Lung (tissue), 12 donors: ENCODE data around the gene ISCA1. TPM values are rescaled to one million over a fixed set of nuclear protein-coding genes. Genes with fewer than 3 reads are reported as not detected.

Source experiments
- ATAC-seq: fragments of 200-7000 bp; cut with Tn5 transposase; one replicate; pipeline ENCODE4 v1.9.1; 2020; ENCODE audit warnings: moderate number of reproducible peaks; ENCODE audit not compliant: insufficient read depth, low FRiP score
- DNase-seq, 3 donors: peaks; one replicate each; pipeline ENCODE4 v3.0.0-alpha.2; 2013 to 2017
- H3K27ac ChIP-seq, 2 donors: one replicate each; pipeline ENCODE4 v1.5.1; 2013; ENCODE audit warnings: mild to moderate bottlenecking in 2 of 2, moderate library complexity in 2 of 2, control low read depth in 1 of 2, inconsistent platforms in 1 of 2, low read depth in 1 of 2, low read length in 1 of 2
- H3K27me3 ChIP-seq, 3 donors: one replicate each; pipeline ENCODE4 v1.5.1; 2013; ENCODE audit warnings: low read length in 2 of 3; ENCODE audit not compliant: control insufficient read depth in 3 of 3, insufficient read depth in 3 of 3
- H3K36me3 ChIP-seq, 4 donors: one replicate each; pipeline ENCODE4 v1.5.1; 2013; ENCODE audit warnings: low read length in 4 of 4, mild to moderate bottlenecking in 1 of 4, moderate library complexity in 1 of 4; ENCODE audit not compliant: control insufficient read depth in 4 of 4, insufficient read depth in 4 of 4
- H3K4me1 ChIP-seq, 5 donors: one replicate each; pipeline ENCODE4 v1.5.1; 2013; ENCODE audit warnings: low read length in 5 of 5, mild to moderate bottlenecking in 2 of 5, moderate library complexity in 1 of 5; ENCODE audit not compliant: control insufficient read depth in 5 of 5, insufficient read depth in 5 of 5
- H3K4me3 ChIP-seq: one replicate; pipeline ENCODE4 v1.5.1; 2013; ENCODE audit warnings: mild to moderate bottlenecking, control low read depth, moderate library complexity
- H3K9ac ChIP-seq, 2 donors: one replicate each; pipeline ENCODE4 v1.5.1; 2013; ENCODE audit warnings: low read length in 2 of 2, control low read depth in 1 of 2; ENCODE audit not compliant: insufficient read depth in 1 of 2
- H3K9me3 ChIP-seq, 4 donors: one replicate each; pipeline ENCODE4 v1.5.1; 2013; ENCODE audit warnings: low read length in 3 of 4, mild to moderate bottlenecking in 1 of 4, moderate library complexity in 1 of 4; ENCODE audit not compliant: control insufficient read depth in 4 of 4, insufficient read depth in 3 of 4
- CTCF ChIP-seq: IDR thresholded peaks from 2 replicates; pipeline ENCODE4 v1.5.1; 2012; ENCODE audit warnings: mild to moderate bottlenecking; ENCODE audit errors: control extremely low read depth, extremely low read depth
- WGBS, 2 donors: extraction: QIAGEN DNeasy Blood & Tissue Kit; methylation state at CpG; one replicate each; pipeline ENCODE4 v1.1.7; 2013; 5-methylcytosine and 5-hydroxymethylcytosine counted together
- polyA plus RNA-seq, 2 donors: library from polyadenylated mRNA; stranded (reverse); fragments of 200-250 nt; gene quantifications; one replicate each; pipeline ENCODE4 v1.2.1, GENCODE V29; 2013
- total RNA-seq, 2 donors: library from RNA; depleted of rRNA in 1 of 2; stranded (reverse); fragments of >200 nt in 1 of 2; gene quantifications; one replicate each; pipeline ENCODE4 v1.2.1, GENCODE V29; 2014 to 2021
- donor health status: control.
- donor health status: control.
- donor health status: Bipolar disorder and iron deficiency.
- donor health status: healthy.
- donor health status: DM: yes; HTN: yes; CAD: no.

Gene ISCA1
- total and polyA plus RNA-seq, 4 donors, result 18.5 to 45.5 (median 20.7) TPM

GRCh38 chr9:86308687-86309086 is 26.3 kb upstream of the ISCA1 start:
- DNase-seq, result no peak
- no peak overlapping the region for H3K9ac ChIP-seq
- no peak for TF ChIP-seq CTCF
- no peak overlapping the region for H3K27ac ChIP-seq
- peaks cover 11 to 42% (median 30%) of the 10 kb centered on the region in 4 donors for H3K36me3 ChIP-seq
- H3K4me1 ChIP-seq, result no peaks in the 10 kb centered on the region
- H3K27me3 ChIP-seq, result no peaks in the 10 kb centered on the region
- H3K9me3 ChIP-seq, result no peaks in the 10 kb centered on the region
- H3K4me3 ChIP-seq, result no peak overlapping the region
- WGBS, 2 donors, result 76 to 98% methylated on average over 1 of the region's 1 CpG
- no peak for ATAC-seq

- no peak overlapping the region for H3K9ac ChIP-seq
- DNase-seq, result peak in 2 of 3 donors; percentile 8 to 34
- WGBS, 2 donors, result 62 to 65% methylated on average over 3 of the region's 3 CpGs
These were observed 21.9 kb upstream of the ISCA1 start for GRCh38 chr9:86304236-86304730.

GRCh38 chr9:86303316-86303975 is 21.1 kb upstream of the ISCA1 start:
- H3K36me3 ChIP-seq, result peaks cover 22 to 53% (median 32%) of the 10 kb centered on the region in 4 donors
- ATAC-seq (no peak), DNase-seq (no peak)
- no peak for TF ChIP-seq CTCF
- no peak overlapping the region for H3K27ac ChIP-seq
- no peak overlapping the region for H3K4me3 ChIP-seq
- H3K4me1 ChIP-seq, result peaks cover 0 to 2% (median 0%) of the 10 kb centered on the region in 5 donors
- H3K9me3 ChIP-seq, result no peaks in the 10 kb centered on the region
- no peaks in the 10 kb centered on the region for H3K27me3 ChIP-seq
- no peak overlapping the region for H3K9ac ChIP-seq
- 84 to 89% methylated on average over 4 of the region's 4 CpGs for WGBS, 2 donors

More at GRCh38 chr9:86304236-86304730, 21.9 kb upstream of the ISCA1 start:
- H3K9me3 ChIP-seq, result no peaks in the 10 kb centered on the region
- peaks cover 19 to 48% (median 35%) of the 10 kb centered on the region in 4 donors for H3K36me3 ChIP-seq
- H3K4me3 ChIP-seq, result no peak overlapping the region
- H3K27ac ChIP-seq, result no peak overlapping the region
- no peak for ATAC-seq
- peaks cover 0 to 2% (median 0%) of the 10 kb centered on the region in 5 donors for H3K4me1 ChIP-seq
- no peaks in the 10 kb centered on the region for H3K27me3 ChIP-seq
- no peak for TF ChIP-seq CTCF
